Duodenal mucosa (tissue), 2 donors: ENCODE results near the gene AFF2.

Experiments used
- H3K27ac ChIP-seq: one replicate; pipeline ENCODE4 v1.7.0; 2013; ENCODE audit warnings: low read depth, low read length
- H3K27me3 ChIP-seq, 2 donors: one replicate each; pipeline ENCODE4 v1.7.0; 2013; ENCODE audit warnings: low read length in 2 of 2, control low read depth in 1 of 2; ENCODE audit not compliant: insufficient read depth in 2 of 2, control insufficient read depth in 1 of 2
- H3K36me3 ChIP-seq, 2 donors: one replicate each; pipeline ENCODE4 v1.7.0; 2013; ENCODE audit warnings: low read length in 2 of 2, control low read depth in 1 of 2; ENCODE audit not compliant: insufficient read depth in 2 of 2, control insufficient read depth in 1 of 2
- H3K4me1 ChIP-seq, 2 donors: one replicate each; pipeline ENCODE4 v1.7.0; 2013; ENCODE audit warnings: low read length in 2 of 2, control low read depth in 1 of 2; ENCODE audit not compliant: insufficient read depth in 2 of 2, control insufficient read depth in 1 of 2
- H3K4me3 ChIP-seq, 2 donors: one replicate each; pipeline ENCODE4 v1.7.0; 2013; ENCODE audit warnings: low read length in 2 of 2, low read depth in 1 of 2
- H3K9ac ChIP-seq, 2 donors: one replicate each; pipeline ENCODE4 v1.7.0; 2013; ENCODE audit warnings: low read length in 2 of 2, low read depth in 1 of 2
- H3K9me3 ChIP-seq, 2 donors: one replicate each; pipeline ENCODE4 v1.7.0; 2013; ENCODE audit warnings: low read length in 2 of 2, control low read depth in 1 of 2; ENCODE audit not compliant: control insufficient read depth in 1 of 2

AFF2 gene

DNA sequence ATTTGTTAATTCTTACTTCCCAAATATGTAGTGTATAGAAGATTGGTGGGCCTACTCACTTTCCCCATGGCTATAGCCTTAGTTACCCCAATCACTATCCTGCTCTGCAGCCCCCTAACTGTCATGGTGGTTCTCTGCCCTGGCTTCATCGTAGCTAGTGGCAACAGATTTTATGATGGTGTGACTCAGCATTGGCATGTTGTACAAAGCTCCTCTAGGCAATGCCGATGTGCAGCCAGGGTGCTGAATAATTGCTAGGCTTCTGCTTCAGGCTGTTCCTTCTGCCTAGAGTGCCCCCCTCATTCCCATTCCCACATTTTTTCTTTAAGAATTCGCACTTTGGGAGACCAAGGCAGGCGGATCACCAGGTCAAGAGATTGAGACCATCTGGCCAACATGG, 35.2 kb downstream of the AFF2 start:
- H3K9ac ChIP-seq: no peak overlapping the region
- H3K36me3 ChIP-seq: no peaks in the 10 kb centered on the region
- no peaks in the 10 kb centered on the region for H3K27me3 ChIP-seq
- no peaks in the 10 kb centered on the region for H3K9me3 ChIP-seq
- no peak overlapping the region for H3K27ac ChIP-seq
- no peak overlapping the region for H3K4me3 ChIP-seq
- H3K4me1 ChIP-seq: no peaks in the 10 kb centered on the region

DNA sequence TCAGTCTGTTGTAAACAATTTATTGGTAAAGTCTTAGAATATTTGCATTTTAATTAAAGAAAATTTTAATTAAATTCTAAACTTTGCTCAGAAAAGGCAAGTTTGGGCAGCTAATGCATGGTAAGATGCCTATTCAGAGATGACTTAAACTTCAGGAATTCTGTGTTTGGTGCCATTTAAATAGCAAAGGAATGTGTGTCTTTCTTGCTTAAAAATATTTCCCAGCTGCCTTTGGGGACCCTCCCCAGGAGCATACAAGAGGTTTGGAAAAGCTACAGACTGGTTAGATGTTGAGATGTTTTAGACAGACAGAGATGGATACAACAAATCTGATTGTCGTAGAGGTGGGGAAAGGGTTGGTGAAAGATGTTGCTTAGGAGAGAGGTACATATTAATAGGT, 36.5 kb downstream of the AFF2 start:
- no peaks in the 10 kb centered on the region for H3K36me3 ChIP-seq
- H3K9me3 ChIP-seq: no peaks in the 10 kb centered on the region
- no peaks in the 10 kb centered on the region for H3K4me1 ChIP-seq
- no peaks in the 10 kb centered on the region for H3K27me3 ChIP-seq
- H3K27ac ChIP-seq: no peak overlapping the region
- H3K4me3 ChIP-seq: no peak overlapping the region
- H3K9ac ChIP-seq: no peak overlapping the region

GRCh38 chrX:148537556-148538182, 37.3 kb downstream of the AFF2 start:
- H3K4me3 ChIP-seq: no peak overlapping the region
- no peaks in the 10 kb centered on the region for H3K27me3 ChIP-seq
- no peaks in the 10 kb centered on the region for H3K4me1 ChIP-seq
- H3K9ac ChIP-seq: no peak overlapping the region
- no peak overlapping the region for H3K27ac ChIP-seq
- no peaks in the 10 kb centered on the region for H3K9me3 ChIP-seq
- no peaks in the 10 kb centered on the region for H3K36me3 ChIP-seq

- Histone ChIP-seq H3K9ac (no peak overlapping the region), H3K4me1 (no peaks in the 10 kb centered on the region), H3K27me3 (no peaks in the 10 kb centered on the region), H3K27ac (no peak overlapping the region), H3K9me3 (no peaks in the 10 kb centered on the region), H3K36me3 (no peaks in the 10 kb centered on the region), H3K4me3 (no peak overlapping the region)
Measured at GRCh38 chrX:148538582-148538981, 38.2 kb downstream of the AFF2 start.

- Histone ChIP-seq H3K36me3 (no peaks in the 10 kb centered on the region), H3K9me3 (no peaks in the 10 kb centered on the region), H3K4me3 (no peak overlapping the region), H3K27me3 (no peaks in the 10 kb centered on the region), H3K4me1 (no peaks in the 10 kb centered on the region), H3K27ac (no peak overlapping the region), H3K9ac (no peak overlapping the region)
Measured at GRCh38 chrX:148540114-148540513, 39.7 kb downstream of the AFF2 start.

DNA sequence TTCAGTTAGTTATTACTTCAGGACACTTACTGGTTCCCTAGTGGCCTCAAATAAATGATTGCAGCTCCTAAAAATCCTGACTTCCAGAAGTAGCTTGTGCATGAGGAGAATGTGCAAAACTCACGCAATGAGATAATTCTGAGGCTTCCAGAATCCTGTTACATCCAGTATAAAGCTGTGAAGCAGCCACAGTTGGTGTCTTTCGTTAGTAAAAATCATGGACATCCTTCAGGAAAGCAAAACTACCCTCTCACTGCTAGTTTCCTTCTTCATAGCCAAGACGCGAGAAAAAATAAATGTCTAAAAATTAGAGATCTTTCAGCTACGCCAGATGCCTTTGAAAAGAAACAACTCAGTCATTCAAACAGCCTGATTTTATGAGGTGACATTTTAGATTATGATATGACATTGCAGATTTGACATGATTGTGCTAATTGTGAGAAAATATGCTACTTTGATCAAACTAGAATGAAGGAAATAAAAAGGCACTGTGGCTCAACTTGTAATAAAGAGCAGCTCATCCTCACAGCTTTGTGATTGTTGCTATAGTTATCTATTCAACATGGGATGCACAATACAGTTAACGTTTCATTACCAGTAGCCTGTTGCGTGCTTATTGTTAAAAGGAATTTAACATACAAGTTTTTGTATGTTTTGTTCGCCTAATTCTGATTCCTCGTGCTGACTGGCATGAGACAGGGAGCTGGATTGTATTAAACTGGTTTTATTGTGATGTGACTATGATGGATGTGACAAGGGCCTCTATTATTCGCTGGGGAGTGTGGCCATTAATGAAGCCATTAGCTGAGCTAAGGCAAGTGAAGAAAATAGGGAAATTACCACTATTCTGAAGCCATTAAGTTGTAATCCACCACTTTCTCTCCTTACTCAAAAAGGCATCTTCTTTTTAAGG, 40.5 kb downstream of the AFF2 start:
- no peaks in the 10 kb centered on the region for H3K4me1 ChIP-seq
- no peak overlapping the region for H3K4me3 ChIP-seq
- H3K36me3 ChIP-seq: no peaks in the 10 kb centered on the region
- H3K27me3 ChIP-seq: no peaks in the 10 kb centered on the region
- H3K27ac ChIP-seq: no peak overlapping the region
- H3K9ac ChIP-seq: no peak overlapping the region
- no peaks in the 10 kb centered on the region for H3K9me3 ChIP-seq

- Histone ChIP-seq H3K27ac (no peak overlapping the region), H3K9ac (no peak overlapping the region), H3K4me3 (no peak overlapping the region), H3K27me3 (no peaks in the 10 kb centered on the region), H3K4me1 (no peaks in the 10 kb centered on the region), H3K36me3 (no peaks in the 10 kb centered on the region), H3K9me3 (no peaks in the 10 kb centered on the region)
Measured at GRCh38 chrX:148541584-148541940, 41.1 kb downstream of the AFF2 start.

GRCh38 chrX:148542481-148543255, 42.3 kb downstream of the AFF2 start:
- Histone ChIP-seq H3K36me3 (no peaks in the 10 kb centered on the region), H3K9ac (no peak overlapping the region), H3K9me3 (no peaks in the 10 kb centered on the region), H3K27ac (no peak overlapping the region), H3K27me3 (no peaks in the 10 kb centered on the region), H3K4me3 (no peak overlapping the region), H3K4me1 (no peaks in the 10 kb centered on the region)

GRCh38 chrX:148552775-148553174, 52.4 kb downstream of the AFF2 start:
- no peaks in the 10 kb centered on the region for H3K27me3 ChIP-seq
- H3K4me1 ChIP-seq: no peaks in the 10 kb centered on the region
- H3K4me3 ChIP-seq: no peak overlapping the region
- no peaks in the 10 kb centered on the region for H3K36me3 ChIP-seq
- H3K27ac ChIP-seq: no peak overlapping the region
- no peaks in the 10 kb centered on the region for H3K9me3 ChIP-seq
- H3K9ac ChIP-seq: no peak overlapping the region

DNA sequence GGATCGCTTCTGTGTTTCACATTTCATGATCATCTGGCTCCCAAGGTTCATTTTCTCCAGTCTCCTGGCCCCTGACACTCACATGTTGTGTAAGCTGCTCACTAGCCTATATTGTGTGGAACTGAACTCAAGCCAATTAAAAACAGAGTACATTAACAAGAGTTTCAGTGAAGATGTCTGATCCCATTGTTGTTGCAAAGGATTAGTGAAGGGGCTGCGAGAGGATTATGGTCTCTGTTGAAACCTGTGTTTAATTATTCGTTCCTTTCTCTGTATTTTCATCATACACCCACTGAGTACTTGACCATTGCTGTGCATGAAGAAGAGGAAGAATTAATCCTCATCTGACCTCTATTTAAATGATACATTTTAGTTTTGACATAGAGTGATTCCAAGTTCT, 54.7 kb downstream of the AFF2 start:
- H3K27me3 ChIP-seq: no peaks in the 10 kb centered on the region
- H3K27ac ChIP-seq: no peak overlapping the region
- no peak overlapping the region for H3K9ac ChIP-seq
- no peak overlapping the region for H3K4me3 ChIP-seq
- H3K36me3 ChIP-seq: no peaks in the 10 kb centered on the region
- no peaks in the 10 kb centered on the region for H3K9me3 ChIP-seq
- no peaks in the 10 kb centered on the region for H3K4me1 ChIP-seq
